GM19372 (cell line): ENCODE data around the gene ALDH16A1.
"Not testable (repeated sequence)": the region's sequence is repeated elsewhere in the genome, so short reads cannot be mapped to it uniquely, and the experiment has no call there.

ENCODE experiments used
- ATAC-seq: cut with Tn5 transposase; IDR thresholded peaks from one replicate; pipeline ENCODE4 v1.9.1; 2021; ENCODE audit warnings: mild to moderate bottlenecking, low read depth, moderate library complexity; ENCODE audit not compliant: unreplicated experiment

ALDH16A1 gene

DNA sequence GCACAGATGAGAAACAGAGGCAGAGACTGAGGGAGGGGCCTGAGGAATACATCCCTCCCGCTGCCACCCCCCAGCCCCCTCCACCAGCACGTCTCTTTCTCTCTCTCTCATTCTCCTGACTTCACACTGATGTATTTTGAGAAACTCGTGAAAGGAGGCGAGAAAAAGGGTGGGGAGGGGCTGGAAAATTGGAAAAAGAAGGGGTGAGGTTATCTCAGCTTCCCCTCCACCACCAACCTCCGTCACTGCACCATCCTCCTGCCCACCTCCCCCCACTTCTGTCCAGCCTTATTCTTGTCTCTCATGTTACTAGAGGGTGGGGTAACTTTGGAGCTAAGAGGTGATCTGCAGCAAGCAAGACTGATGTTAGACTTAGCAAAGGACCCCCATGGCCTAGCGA, 13.2 kb upstream of the ALDH16A1 start:
- no peak for ATAC-seq

GRCh38 chr19:49440439-49441209, 12.4 kb upstream of the ALDH16A1 start:
- no peak for ATAC-seq

- no peak for ATAC-seq
Observed at GRCh38 chr19:49441210-49441959, 11.6 kb upstream of the ALDH16A1 start, which contains the start of gene SLC17A7. Gene SLC17A7, minus strand, starts transcription at chr19:49441527. Its CDS starts 148 bp downstream, at chr19:49441379.

GRCh38 chr19:49441960-49442350, 11.1 kb upstream of the ALDH16A1 start:
- no peak for ATAC-seq

DNA sequence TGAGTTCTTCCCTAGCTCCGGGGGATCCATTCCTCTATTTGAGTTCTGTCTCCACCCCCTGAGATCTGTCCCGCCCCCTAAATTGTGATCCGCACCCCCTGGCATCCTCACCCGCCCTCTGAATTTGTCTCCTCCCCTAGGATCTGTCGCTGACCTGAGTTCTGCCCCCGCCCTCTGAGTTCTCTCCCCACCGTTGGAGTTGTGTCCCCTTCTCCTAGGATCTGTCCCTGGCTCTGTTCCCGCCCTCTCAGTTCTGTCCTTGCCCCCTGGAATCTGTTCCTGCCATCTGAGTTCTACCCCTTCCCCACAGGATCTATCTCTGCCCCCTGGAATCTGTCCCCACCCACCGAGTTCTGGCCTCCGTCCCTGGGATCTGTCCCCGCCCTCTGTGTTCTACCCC, 10.7 kb upstream of the ALDH16A1 start:
- ATAC-seq: no peak

DNA sequence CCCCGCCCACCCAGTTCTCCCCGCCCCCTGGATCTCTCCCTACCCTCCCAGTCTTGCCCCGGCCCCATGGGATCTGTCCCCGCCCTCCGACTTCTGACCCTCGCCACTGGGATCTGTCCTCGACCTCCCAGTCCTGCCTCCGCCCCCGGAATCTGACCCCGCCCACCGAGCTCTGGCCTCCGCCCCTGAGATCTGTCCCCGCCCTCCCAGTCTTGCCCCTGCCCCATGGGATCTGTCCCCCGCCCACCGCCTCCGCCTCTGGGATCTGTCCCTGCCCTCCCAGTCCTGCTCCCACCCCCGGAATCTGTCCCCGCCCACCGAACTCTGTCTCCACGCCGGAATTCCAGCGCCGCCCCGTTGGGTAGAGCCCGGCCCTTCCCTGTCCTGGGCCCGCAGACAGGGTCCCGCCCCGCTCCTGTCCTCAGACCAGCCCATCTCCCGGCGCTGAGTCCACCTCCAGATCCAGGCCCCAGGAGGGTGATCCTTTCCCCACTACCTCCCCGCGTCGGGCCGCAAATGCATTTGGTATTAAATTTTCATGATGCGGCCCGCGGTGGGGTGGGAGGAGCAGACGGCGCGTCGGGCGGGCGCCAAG, 10.2 kb upstream of the ALDH16A1 start:
- ATAC-seq: no peak

DNA sequence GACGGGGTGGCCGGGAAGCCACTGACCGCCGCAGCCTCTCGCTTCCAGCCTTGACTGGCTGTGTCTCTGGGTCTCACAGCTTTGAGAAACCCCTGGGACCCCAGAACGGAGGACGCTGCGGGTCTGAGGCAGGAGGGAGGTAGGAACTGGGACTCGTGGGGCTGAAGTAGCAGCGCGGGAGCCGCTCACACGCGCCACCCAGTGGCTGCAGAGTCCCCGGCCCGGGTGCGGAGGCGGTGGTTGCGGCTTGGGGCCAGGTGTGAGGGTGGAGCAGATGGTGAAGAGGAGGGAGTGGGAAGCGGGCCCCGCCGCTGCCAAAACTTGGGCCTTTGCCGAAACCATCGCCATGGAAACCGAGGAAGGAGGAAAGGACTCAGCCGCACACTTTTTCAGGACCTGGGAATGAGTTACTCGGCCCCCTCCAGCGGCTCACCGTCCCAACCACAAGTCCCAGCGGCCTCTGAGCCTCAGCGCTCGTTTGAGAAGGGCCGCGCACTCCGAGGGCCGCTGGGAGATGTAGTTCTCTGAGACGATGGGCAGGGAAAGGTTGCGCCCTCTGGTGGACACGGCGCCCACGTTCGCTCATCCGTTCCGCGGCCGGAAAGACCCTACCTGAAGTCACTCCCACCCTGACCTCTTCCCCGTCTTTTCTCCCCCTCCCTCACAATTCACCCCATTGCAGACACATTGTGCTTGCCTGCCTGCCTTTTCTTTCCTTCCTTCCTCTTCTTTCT, 9.5 kb upstream of the ALDH16A1 start:
- ATAC-seq: peak; percentile 80

DNA sequence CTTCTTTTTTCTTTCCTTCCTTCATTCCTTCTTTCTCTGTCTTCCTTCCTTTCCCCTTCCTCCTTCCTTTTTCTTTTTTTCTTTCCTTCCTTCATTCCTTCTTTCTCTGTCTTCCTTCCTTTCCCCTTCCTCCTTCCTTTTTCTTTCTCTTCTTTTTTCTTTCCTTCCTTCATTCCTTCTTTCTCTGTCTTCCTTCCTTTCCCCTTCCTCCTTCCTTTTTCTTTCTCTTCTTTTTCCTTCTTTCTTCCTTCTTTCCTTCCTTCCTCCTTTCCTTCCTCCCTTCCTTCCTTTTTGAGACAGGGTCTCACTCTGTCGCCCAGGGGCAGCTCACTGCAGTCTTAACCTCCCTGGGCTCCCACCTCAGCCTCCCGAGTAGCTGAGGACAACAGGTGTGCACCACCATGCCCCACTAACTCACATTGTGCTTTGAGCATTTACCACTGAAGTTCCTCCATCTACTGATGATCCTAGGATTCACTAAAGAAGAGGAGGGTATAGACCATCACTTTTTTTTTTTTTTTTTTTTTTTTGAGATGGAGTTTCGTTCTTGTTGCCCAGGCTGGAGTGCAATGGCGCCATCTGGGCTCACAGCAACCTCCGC, 8.8 kb upstream of the ALDH16A1 start:
- not testable (repeated sequence) for ATAC-seq

- no peak for ATAC-seq
Observed at GRCh38 chr19:49445997-49446396, 7.0 kb upstream of the ALDH16A1 start.

DNA sequence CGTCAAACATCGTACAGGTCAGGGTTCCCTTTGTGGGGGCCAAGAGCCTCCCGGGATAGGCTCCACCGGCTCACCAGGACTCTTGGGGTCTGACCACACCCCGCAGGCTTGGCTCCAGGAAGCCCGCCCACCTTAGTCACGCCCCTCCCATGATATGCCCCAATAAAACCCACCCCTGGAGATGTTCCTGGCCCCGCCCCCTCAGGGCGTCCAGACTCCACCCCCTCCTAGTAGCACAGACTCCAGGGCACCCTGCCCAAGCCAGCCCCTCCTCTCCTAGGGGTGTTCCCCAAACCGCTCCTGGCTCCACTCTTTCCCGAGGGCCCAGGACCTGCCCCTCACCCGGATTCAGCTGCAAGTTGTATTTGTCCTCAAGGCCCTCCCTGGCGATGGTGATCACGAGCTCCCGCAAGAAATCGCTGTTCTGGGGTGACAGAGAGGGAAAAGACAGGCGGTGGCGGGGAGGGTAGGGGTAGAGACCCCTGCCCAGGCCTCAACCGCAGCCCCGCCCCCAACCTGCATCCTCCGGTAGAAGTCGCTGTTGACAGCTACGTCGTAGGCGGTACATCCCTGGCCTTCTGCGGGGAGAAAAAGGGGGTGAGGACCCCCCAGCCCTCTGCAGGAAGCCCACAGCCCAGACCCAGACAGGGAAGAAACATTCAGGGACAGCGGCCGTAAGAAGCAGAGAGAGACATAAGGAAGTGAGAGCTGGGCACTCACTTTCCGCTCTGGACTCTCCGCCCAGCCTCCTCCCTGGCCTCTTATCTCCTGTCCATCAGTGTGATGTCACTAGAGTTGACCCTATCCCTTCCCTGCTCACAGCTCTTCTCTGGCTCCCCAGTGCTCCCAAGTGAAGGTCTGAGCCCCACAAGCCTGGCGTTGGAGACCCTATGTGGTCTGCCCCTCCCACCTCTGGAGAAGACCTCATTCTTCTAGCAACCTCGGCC, 5.3 kb upstream of the ALDH16A1 start:
- ATAC-seq: no peak

DNA sequence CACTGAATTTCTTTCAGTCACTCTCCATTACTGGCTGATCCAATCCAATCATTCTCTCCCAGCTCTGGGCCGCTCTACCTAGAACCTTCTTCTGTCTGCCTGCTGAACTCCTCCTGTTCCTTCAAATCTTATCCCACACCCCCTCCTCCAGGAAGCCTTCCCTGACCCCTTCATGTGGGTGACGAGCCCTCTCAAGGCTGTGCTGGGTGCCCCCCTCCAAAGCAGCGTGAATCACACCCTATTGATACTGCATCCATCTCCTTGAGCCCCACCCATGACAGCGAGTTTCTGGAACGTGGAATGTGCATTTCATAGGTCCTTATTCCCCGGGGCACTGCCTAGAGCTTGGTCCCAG, 4.6 kb upstream of the ALDH16A1 start:
- ATAC-seq: no peak

DNA sequence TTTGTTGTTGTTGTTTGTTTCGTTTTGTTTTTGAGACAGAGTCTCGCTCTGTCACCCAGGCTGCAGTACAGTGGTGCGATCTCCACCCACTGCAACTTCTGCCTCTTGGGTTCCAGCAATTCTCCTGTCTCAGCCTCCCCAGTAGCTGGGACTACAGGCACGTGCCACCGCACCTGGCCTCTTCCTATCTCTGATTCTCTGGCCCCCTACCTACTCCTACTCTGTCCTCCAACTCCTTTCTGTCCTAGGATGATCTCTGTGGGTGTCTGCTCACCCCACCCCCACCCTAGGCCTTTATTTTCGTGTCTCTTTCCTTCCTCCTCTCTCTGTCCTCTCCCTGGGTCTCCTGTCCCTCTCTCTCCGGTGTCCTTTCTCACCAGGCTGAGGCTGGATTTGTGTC, 2.6 kb upstream of the ALDH16A1 start:
- no peak for ATAC-seq

- peak; percentile 50 for ATAC-seq
Observed at GRCh38 chr19:49451430-49452181, 1.4 kb upstream of the ALDH16A1 start, which contains the start of gene PIH1D1. Gene PIH1D1, minus strand, starts transcription at chr19:49451814. Its CDS starts 240 bp downstream, at chr19:49451574.

GRCh38 chr19:49453757-49454240, 774 bp downstream of the ALDH16A1 start:
- ATAC-seq: no peak

DNA sequence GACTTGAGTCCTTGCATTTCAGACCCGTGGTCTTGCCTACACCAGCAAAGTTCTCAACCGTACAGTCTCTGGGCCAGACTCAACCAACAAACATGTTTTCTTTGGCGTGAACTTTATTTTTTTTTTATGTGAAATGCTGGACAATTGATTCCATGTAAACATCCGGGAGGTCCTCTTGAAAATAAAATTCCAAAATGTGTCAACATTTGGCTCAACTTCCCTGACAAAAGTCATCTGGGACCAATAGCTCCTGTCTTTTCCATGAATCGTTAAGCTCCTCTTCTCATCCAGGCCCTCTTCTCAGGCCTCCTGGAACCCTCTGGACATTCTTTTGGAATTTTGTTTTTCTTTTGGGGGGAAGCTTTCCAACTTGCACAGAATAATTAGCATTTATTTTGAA, 2.7 kb downstream of the ALDH16A1 start:
- no peak for ATAC-seq

DNA sequence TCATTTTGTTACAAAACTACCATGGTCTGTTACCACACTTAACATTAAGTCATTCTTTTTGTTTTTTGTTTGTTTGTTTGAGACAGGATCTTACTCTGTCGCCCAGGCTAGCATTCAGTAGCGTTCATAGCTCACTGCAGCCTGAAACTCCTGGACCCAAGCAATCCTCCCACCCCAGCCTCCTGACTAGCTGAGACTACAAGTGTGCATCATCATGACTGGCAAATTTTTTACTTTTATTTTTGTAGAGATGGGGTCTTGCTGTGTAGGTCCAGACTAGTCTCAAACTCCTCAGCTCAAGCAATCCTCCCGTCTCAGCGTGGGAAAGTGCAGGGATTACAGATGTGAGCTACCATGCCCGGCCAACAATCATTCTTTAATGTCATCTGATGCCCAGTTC, 3.3 kb downstream of the ALDH16A1 start:
- no peak for ATAC-seq

GRCh38 chr19:49458567-49458903, 5.5 kb downstream of the ALDH16A1 start:
- ATAC-seq: no peak

DNA sequence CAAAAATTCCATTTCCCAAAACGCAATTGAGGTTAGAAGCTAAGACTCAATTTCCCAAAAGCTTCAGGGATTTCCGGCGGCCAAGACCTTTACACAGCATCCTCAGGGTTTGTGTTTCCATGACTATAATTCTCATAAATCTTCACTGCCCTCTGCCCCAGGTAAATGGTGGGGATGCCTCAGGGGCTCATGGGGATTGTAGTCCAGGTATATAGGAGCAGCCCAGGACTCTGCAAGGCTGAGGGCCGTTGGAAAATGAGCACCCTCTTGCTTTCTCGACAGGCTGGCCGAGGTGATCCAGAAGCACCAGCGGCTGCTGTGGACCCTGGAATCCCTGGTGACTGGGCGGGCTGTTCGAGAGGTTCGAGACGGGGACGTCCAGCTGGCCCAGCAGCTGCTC, 6.4 kb downstream of the ALDH16A1 start:
- no peak for ATAC-seq

- ATAC-seq: not testable (repeated sequence)
Observed at GRCh38 chr19:49461130-49461529, 8.1 kb downstream of the ALDH16A1 start.
